CD4-positive, alpha-beta memory T cell (primary cell): Measurements from ENCODE around the gene TMEM130. TPM values are rescaled to one million over a fixed set of nuclear protein-coding genes. Genes with fewer than 3 reads are reported as not detected.
A peak's percentile ranks its signal among the peaks of the same experiment; 100 is the strongest.

Source experiments
- CTCF ChIA-PET: fragments of 350-600 bp; sonication (Branson Sonifier 250); formaldehyde crosslinking; loops from one replicate; lab custom pipeline; 2021; ENCODE audit warnings: inconsistent platforms; ENCODE audit not compliant: partially characterized antibody; lab: Charles Lee
- POLR2A ChIA-PET: fragments of 350-600 bp; sonication (Branson Sonifier 250); formaldehyde crosslinking; loops from one replicate; lab custom pipeline; 2021; ENCODE audit not compliant: partially characterized antibody; lab: Charles Lee
- DNase-seq, 5 donors: peaks; one replicate each; pipeline versions ENCODE4 v3.0.0 to v3.0.0-alpha.2; 2020 to 2022; ENCODE audit warnings: mixed read lengths in 1 of 5
- H3K27ac ChIP-seq: one replicate; pipeline ENCODE4 v1.7.0; 2013; ENCODE audit warnings: low read depth, low read length
- H3K27me3 ChIP-seq: 2 replicates; pipeline ENCODE4 v1.7.0; 2013; ENCODE audit warnings: mild to moderate bottlenecking, low read length, moderate library complexity; ENCODE audit not compliant: insufficient read depth
- H3K36me3 ChIP-seq: 2 replicates; pipeline ENCODE4 v1.7.0; 2013; ENCODE audit warnings: mild to moderate bottlenecking, low read length, moderate library complexity; ENCODE audit not compliant: insufficient read depth
- H3K4me1 ChIP-seq: 2 replicates; pipeline ENCODE4 v1.7.0; 2013; ENCODE audit warnings: mild to moderate bottlenecking, low read length, moderate library complexity; ENCODE audit not compliant: insufficient read depth
- H3K4me3 ChIP-seq, 2 donors: one replicate each; pipeline ENCODE4 v1.7.0; 2013; ENCODE audit warnings: low read length in 2 of 2, mild to moderate bottlenecking in 1 of 2
- H3K9me3 ChIP-seq, 2 donors: one replicate each; pipeline ENCODE4 v1.7.0; 2013; ENCODE audit warnings: low read length in 2 of 2, control low read depth in 1 of 2; ENCODE audit not compliant: control insufficient read depth in 1 of 2
- H3K27ac Mint-ChIP-seq, 7 donors: one replicate each; pipeline ENCODE4 v1.8.0; 2020 to 2021; ENCODE audit warnings: mixed read lengths in 7 of 7, mild to moderate bottlenecking in 6 of 7, inconsistent platforms in 3 of 7, moderate library complexity in 3 of 7
- H3K27me3 Mint-ChIP-seq, 2 donors: one replicate each; pipeline ENCODE4 v1.8.0; 2020 to 2021; ENCODE audit warnings: mixed read lengths in 2 of 2
- H3K36me3 Mint-ChIP-seq, 2 donors: one replicate each; pipeline ENCODE4 v1.8.0; 2020 to 2021; ENCODE audit warnings: mixed read lengths in 2 of 2, inconsistent platforms in 1 of 2, mild to moderate bottlenecking in 1 of 2
- H3K4me1 Mint-ChIP-seq, 4 donors: one replicate each; pipeline ENCODE4 v1.8.0; 2020 to 2021; ENCODE audit warnings: mixed read lengths in 4 of 4, mild to moderate bottlenecking in 1 of 4
- H3K4me3 Mint-ChIP-seq, 8 donors: one replicate each; pipeline ENCODE4 v1.8.0; 2020 to 2021; ENCODE audit warnings: mixed read lengths in 8 of 8, mild to moderate bottlenecking in 7 of 8, moderate library complexity in 6 of 8, inconsistent platforms in 3 of 8
- H3K9me3 Mint-ChIP-seq, 8 donors: one replicate each; pipeline ENCODE4 v1.8.0; 2020 to 2021; ENCODE audit warnings: mixed read lengths in 8 of 8, mild to moderate bottlenecking in 5 of 8, inconsistent platforms in 3 of 8, moderate library complexity in 1 of 8
- intact Hi-C: fragments of 100-400 bp; cut with micrococcal nuclease; formaldehyde crosslinking; loops from one replicate; pipeline ENCODE4 v1.15.1; 2023
- polyA plus RNA-seq, 2 donors: library from polyadenylated mRNA; unstranded; fragments of 300-500 nt; fragmentation: Illumina TruSeq; gene quantifications; one replicate each; pipeline ENCODE4 v1.2.3, GENCODE V29; 2021
- total RNA-seq, 2 experiments: library from RNA; stranded (reverse); gene quantifications; one replicate each; pipeline ENCODE4 v1.2.3, GENCODE V29; 2021

The TMEM130 gene
- total and polyA plus RNA-seq, 4 experiments from 2014 or later = not detected

- CTCF ChIA-PET = interaction anchor here (0.9 to 1.6 kb wide), 2 partner anchors 30 to 39 kb away, joined by 3 to 4 read pairs; no protein-coding TSS in a partner anchor
- H3K36me3 Mint-ChIP-seq = no peaks in the 10 kb centered on the region
- peak overlapping the region in 1 of 7 donors; percentile 55 for H3K27ac Mint-ChIP-seq
- Histone ChIP-seq H3K36me3 (no peaks in the 10 kb centered on the region), H3K4me1 (peaks cover 19% of the 10 kb centered on the region), H3K9me3 (no peaks in the 10 kb centered on the region), H3K4me3 (no peak overlapping the region), H3K27me3 (no peaks in the 10 kb centered on the region), H3K27ac (no peak overlapping the region)
- H3K4me1 Mint-ChIP-seq = peaks cover 0 to 10% (median 5%) of the 10 kb centered on the region in 4 donors
- peaks cover 2 to 5% of the 10 kb centered on the region in 2 donors for H3K27me3 Mint-ChIP-seq
- peak overlapping the region in 1 of 8 donors; percentile 4 for H3K4me3 Mint-ChIP-seq
- intact Hi-C loops = no loop called here
- H3K9me3 Mint-ChIP-seq = no peaks in the 10 kb centered on the region
- POLR2A ChIA-PET = no interaction called here
- peak in 4 of 5 donors; percentile 14 to 37 (median 28) for DNase-seq
Measured at GRCh38 chr7:98872328-98872924, 2.6 kb upstream of the TMEM130 start.

GRCh38 chr7:98870807-98871491 lies 1.1 kb upstream of the TMEM130 start:
- DNase-seq = no peak
- no peaks in the 10 kb centered on the region for H3K27me3 ChIP-seq

GRCh38 chr7:98870121-98870651 lies 372 bp upstream of the TMEM130 start:
- intact Hi-C loops = no loop called here
- peaks cover 19% of the 10 kb centered on the region for H3K4me1 ChIP-seq
- H3K9me3 ChIP-seq = no peaks in the 10 kb centered on the region
- no peak overlapping the region for H3K27ac ChIP-seq
- Mint-ChIP-seq H3K4me3 (peak overlapping the region; percentile 72 to 80 (median 78)), H3K27me3 (peaks cover 2% of the 10 kb centered on the region in 2 donors), H3K27ac (peak overlapping the region in 1 of 7 donors; percentile 19), H3K9me3 (no peaks in the 10 kb centered on the region), H3K36me3 (no peaks in the 10 kb centered on the region), H3K4me1 (peaks cover 0 to 8% (median 2%) of the 10 kb centered on the region in 4 donors)
- H3K36me3 ChIP-seq = no peaks in the 10 kb centered on the region
- H3K27me3 ChIP-seq = no peaks in the 10 kb centered on the region
- peak; percentile 33 to 82 (median 39) for DNase-seq
- H3K4me3 ChIP-seq = peak overlapping the region in 1 of 2 donors; percentile 24
- POLR2A ChIA-PET = interaction anchor here (1.4 kb wide), 1 partner anchor 10 kb away, joined by 5 read pairs; no protein-coding TSS in a partner anchor
- CTCF ChIA-PET = interaction anchor here (0.6 to 1.5 kb wide), 2 partner anchors 9 to 1747 kb away, joined by 3 to 6 read pairs; partner anchors contain the start of gene TRRAP

More at GRCh38 chr7:98870807-98871491, 1.1 kb upstream of the TMEM130 start:
- Histone ChIP-seq H3K27ac (no peak overlapping the region), H3K4me3 (no peak overlapping the region), H3K36me3 (no peaks in the 10 kb centered on the region), H3K9me3 (no peaks in the 10 kb centered on the region), H3K4me1 (peaks cover 19% of the 10 kb centered on the region)
- no peak overlapping the region for H3K27ac Mint-ChIP-seq
- H3K27me3 Mint-ChIP-seq = peaks cover 2 to 5% of the 10 kb centered on the region in 2 donors
- POLR2A ChIA-PET = interaction anchor here (1.4 kb wide), 1 partner anchor 9 kb away, joined by 5 read pairs; no protein-coding TSS in a partner anchor
- peak overlapping the region; percentile 72 to 80 (median 78) for H3K4me3 Mint-ChIP-seq
- CTCF ChIA-PET = interaction anchor here (0.8 to 1.6 kb wide), 3 partner anchors 8 to 31 kb away, joined by 4 to 6 read pairs (median 5); partner anchors contain the start of gene TRRAP
- H3K4me1 Mint-ChIP-seq = peaks cover 0 to 8% (median 2%) of the 10 kb centered on the region in 4 donors
- H3K36me3 Mint-ChIP-seq = no peaks in the 10 kb centered on the region
- H3K9me3 Mint-ChIP-seq = no peaks in the 10 kb centered on the region
- intact Hi-C loops = no loop called here

GRCh38 chr7:98869027-98869596 lies 702 bp downstream of the TMEM130 start:
- Histone ChIP-seq H3K4me1 (peaks cover 19% of the 10 kb centered on the region), H3K36me3 (no peaks in the 10 kb centered on the region), H3K9me3 (no peaks in the 10 kb centered on the region), H3K4me3 (no peak overlapping the region), H3K27ac (no peak overlapping the region), H3K27me3 (no peaks in the 10 kb centered on the region)
- ChIA-PET POLR2A (interaction anchor here (1.4 kb wide), 1 partner anchor 11 kb away, joined by 5 read pairs; no protein-coding TSS in a partner anchor), CTCF (no interaction called here)
- Mint-ChIP-seq H3K36me3 (no peaks in the 10 kb centered on the region), H3K4me3 (peak overlapping the region; percentile 36 to 66 (median 50)), H3K4me1 (peaks cover 0 to 8% (median 2%) of the 10 kb centered on the region in 4 donors), H3K27ac (peak overlapping the region in 1 of 7 donors; percentile 29), H3K27me3 (peaks cover 2% of the 10 kb centered on the region in 2 donors), H3K9me3 (no peaks in the 10 kb centered on the region)
- intact Hi-C loops = no loop called here
- peak in 1 of 5 donors; percentile 41 for DNase-seq

GRCh38 chr7:98868450-98868849 lies 1.4 kb downstream of the TMEM130 start:
- DNase-seq = no peak
- peaks cover 0 to 8% (median 2%) of the 10 kb centered on the region in 4 donors for H3K4me1 Mint-ChIP-seq
- no peaks in the 10 kb centered on the region for H3K9me3 Mint-ChIP-seq
- H3K4me3 ChIP-seq = no peak overlapping the region
- H3K9me3 ChIP-seq = no peaks in the 10 kb centered on the region
- CTCF ChIA-PET = no interaction called here
- peak overlapping the region in 1 of 7 donors; percentile 2 for H3K27ac Mint-ChIP-seq
- POLR2A ChIA-PET = no interaction called here
- H3K27ac ChIP-seq = no peak overlapping the region
- peaks cover 2% of the 10 kb centered on the region in 2 donors for H3K27me3 Mint-ChIP-seq
- peaks cover 19% of the 10 kb centered on the region for H3K4me1 ChIP-seq
- intact Hi-C loops = no loop called here
- no peaks in the 10 kb centered on the region for H3K36me3 ChIP-seq
- no peaks in the 10 kb centered on the region for H3K36me3 Mint-ChIP-seq
- no peaks in the 10 kb centered on the region for H3K27me3 ChIP-seq
- H3K4me3 Mint-ChIP-seq = peak overlapping the region in 3 of 8 donors; percentile 25 to 64 (median 57)

- intact Hi-C loops = no loop called here
- Histone ChIP-seq H3K9me3 (no peaks in the 10 kb centered on the region), H3K36me3 (no peaks in the 10 kb centered on the region), H3K27me3 (no peaks in the 10 kb centered on the region), H3K4me3 (no peak overlapping the region), H3K4me1 (peaks cover 19% of the 10 kb centered on the region), H3K27ac (no peak overlapping the region)
- Mint-ChIP-seq H3K36me3 (no peaks in the 10 kb centered on the region), H3K27ac (no peak overlapping the region), H3K4me1 (peaks cover 0 to 8% (median 3%) of the 10 kb centered on the region in 4 donors), H3K27me3 (peaks cover 0 to 2% of the 10 kb centered on the region in 2 donors), H3K9me3 (no peaks in the 10 kb centered on the region), H3K4me3 (no peak overlapping the region)
- POLR2A ChIA-PET = interaction anchor here (1.2 kb wide), 1 partner anchor 12 kb away, joined by 3 read pairs; the partner anchor contains the start of gene TRRAP
- DNase-seq = no peak
- CTCF ChIA-PET = interaction anchor here (1.3 kb wide), 1 partner anchor 12 kb away, joined by 4 read pairs; the partner anchor contains the start of gene TRRAP
Measured at GRCh38 chr7:98866765-98867164, 3.0 kb downstream of the TMEM130 start.
